ENCODE data around the gene DOK5. TPM values are rescaled to one million over a fixed set of nuclear protein-coding genes. Genes with fewer than 3 reads are reported as not detected.

The DOK5 gene
- total and polyA plus RNA-seq, 10 of the 15 experiments (the other 5 are each of a cell fraction or from before 2014, with no cell fraction given), result 0.03 TPM; not detected in 9

GRCh38 chr20:54629632-54630031 lies 154.2 kb downstream of the DOK5 start (continued):
- TF ChIP-seq ELK1 (IDR thresholded peaks at IDR 0.05; ENCODE audit: low read depth, low read length), result no peak
- no peak for TF ChIP-seq WRNIP1 (IDR thresholded peaks at IDR 0.05; ENCODE audit: borderline replicate concordance, low read depth, low read length)
- no peak for TF ChIP-seq ZNF687 (IDR thresholded peaks at IDR 0.05)
- TF ChIP-seq ZBTB40 (IDR thresholded peaks at IDR 0.05; ENCODE audit: borderline replicate concordance), result no peak
